Amygdala (tissue), 56 donors: ENCODE results near the gene CCL4.

Source experiments
- DNase-seq, 56 donors: peaks; one replicate each; lab custom pipeline; 2025; lab: John Stamatoyannopoulos, UW

The CCL4 gene

DNA sequence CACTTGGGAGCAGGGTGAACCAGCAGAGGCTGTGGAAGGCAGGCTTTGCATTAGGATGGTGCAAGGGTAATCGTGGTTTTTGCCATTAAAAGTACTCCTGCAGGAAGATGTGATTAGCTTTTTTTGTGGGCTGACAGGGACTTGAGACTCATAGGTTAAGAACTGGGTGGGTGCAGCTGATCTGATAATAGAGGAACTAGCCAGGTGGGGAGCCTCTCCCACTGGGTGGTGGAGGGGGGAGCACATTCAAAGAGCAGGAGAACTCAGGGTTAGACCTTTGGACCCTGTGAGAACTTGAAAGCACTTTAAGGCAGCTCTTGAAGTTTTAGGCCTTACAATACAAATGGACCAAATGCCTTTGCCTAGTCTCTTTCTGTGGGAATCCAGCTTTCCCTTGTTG, 32.4 kb downstream of the CCL4 start:
- no peak for DNase-seq

DNA sequence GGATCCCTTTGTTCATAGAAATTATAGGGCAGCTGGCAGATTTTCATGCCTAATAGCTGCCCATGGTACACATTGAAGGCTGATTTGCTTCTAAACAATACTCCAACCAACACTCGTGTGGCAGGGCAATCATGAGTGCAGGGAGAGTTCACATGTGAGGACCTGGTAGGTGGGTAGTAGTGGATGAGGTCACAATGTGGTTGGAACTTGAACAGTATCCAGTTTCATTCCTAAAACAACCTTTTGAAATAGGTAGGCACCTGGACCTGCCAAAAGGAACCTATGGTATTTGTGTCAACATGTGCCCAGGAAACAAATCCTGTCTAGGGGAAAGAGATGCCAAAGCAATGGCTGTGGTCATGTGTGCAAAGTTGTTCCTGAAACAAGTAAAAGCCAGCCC, 32.8 kb downstream of the CCL4 start:
- no peak for DNase-seq

DNA sequence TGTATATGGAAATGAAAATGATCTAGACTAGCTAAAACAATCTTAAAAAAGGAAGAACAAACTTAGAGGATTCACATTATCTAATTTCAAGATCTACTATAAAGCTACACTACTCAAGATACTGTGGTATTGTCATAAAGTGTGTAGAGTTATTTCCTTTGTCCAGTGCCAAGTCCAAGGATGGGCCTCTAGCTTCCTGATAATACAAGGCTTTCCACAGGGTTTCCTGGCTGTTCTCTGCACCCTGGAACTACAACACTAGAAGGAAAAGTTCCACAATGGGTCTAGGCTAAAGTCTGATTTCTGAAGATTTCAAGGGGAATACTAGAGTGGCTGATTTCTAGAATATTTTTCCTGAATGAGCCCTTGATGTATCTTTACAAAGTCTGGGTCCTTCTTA, 38.6 kb downstream of the CCL4 start:
- no peak for DNase-seq

DNA sequence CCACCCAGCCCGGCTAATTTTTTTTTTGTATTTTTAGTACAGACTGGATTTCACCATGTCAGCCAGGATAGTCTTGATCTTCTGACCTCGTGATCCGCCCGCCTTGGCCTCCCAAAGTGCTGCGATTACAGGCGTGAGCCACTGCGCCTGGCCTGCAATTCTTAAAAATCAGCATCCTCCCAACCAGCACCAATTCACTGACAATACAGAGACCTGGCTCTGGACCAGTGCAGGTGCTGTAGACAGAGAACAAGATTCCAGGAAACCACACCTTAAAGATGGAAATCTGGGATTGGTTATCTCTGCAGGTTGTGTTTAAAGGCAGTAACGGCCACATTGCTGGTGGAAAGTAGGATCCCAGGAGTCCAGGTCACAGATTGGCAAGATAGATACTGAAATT, 39.2 kb downstream of the CCL4 start:
- DNase-seq = no peak

DNA sequence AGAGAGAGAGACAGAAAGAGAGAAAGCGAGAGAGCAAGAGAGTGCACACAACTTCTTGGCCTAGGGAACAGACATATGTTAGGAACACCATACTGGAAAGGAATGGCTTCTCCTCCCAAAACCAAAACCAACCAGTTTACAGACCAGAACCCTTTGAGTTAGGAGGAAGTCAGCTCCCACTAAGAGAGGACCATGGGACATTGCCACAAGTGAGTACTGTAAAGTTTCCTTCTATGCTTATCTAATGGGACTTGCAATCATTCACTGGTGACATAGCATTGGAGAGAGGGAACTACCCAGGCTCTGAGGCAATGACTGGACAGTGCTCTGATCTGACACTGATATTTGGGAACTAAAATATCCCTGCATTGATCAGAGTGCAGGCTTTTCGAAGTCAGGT, 40.4 kb downstream of the CCL4 start:
- no peak for DNase-seq

DNA sequence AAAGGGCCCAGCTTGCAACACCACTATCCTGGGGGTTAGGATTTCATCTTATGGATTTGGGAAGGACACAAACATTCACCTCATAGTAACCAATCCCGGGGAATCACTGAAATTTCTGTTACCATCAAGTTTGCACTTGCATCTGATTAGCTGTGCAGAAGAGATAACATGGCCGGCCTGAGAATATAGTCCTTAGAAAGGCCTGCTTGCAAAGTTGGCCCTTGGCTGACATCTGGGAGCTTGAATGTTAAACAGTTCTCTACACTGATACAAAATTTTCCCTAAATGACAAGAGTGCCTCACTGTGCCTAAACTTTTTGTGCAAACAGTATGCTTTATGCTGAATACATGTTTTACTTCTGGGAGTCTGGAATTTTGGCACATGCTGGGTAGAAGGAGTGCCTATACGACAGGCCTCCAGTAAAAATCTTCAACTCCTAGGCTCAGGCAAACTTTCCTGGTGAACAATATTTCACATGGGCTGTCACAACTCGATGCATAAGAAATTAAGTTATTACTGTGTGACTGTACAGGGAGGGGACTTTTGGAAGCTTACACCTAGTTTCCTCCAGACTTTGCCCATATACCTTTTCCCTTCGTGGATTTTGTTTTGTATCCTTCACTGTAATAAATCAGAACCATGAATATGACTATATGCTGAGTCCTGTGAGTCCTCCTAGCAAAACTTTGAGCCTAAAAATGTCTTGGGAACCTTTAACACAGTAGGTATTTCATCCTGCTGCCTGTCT, 41.5 kb downstream of the CCL4 start:
- DNase-seq = no peak

DNA sequence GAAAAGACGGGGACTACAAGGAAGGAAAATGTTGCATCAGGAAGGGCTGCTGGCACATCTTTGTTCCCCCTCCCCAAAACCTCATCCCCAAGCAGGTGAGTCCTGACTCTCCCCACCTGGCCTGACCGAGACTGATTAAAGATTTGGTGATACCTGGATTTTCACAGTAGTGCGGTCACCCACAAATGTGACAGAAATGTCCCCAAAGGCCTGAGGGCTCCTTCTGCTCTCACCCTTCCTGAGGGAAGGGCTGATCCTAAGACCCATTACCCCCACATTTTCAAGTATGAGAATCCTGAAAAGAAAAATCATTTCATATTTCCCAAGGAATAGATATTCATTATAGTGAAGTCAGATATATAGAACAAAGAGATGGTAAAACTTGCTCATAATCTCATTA, 44.0 kb downstream of the CCL4 start:
- no peak for DNase-seq

DNA sequence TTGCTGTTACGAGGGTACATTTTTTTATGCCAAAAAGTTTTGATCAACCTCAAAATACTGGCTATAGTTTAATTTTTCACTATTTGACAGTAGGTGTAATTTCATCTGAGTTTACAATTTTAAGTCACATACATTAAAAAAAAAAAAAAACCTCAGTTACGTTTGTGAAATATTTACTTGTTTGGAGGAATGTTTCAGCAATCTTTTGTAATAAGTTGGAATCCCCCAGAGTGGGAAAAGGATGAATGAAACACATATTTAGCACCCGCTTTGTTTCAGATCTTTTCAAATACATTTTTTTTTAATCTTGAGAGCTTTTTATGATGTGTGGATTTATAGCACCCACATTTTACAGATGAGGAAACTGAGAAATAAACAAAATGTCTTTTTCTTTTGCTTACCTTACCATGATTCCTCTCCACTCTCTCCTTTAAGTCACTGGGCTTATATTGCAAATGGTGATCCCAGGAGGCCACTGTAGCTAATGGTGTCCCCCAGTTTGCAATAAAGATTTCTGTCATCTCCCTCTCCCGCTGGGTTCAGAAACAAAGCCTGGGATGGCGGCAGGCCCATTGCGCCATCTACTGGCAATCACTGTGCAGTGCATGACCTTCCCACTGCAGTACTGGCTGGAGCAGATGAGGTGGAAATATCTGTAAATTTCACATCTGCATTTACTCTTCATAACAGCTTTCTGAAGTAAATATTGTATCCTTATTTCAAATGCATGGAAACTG, 45.1 kb downstream of the CCL4 start:
- DNase-seq = peak in 35 of 56 donors; percentile 0 to 69 (median 17)

DNA sequence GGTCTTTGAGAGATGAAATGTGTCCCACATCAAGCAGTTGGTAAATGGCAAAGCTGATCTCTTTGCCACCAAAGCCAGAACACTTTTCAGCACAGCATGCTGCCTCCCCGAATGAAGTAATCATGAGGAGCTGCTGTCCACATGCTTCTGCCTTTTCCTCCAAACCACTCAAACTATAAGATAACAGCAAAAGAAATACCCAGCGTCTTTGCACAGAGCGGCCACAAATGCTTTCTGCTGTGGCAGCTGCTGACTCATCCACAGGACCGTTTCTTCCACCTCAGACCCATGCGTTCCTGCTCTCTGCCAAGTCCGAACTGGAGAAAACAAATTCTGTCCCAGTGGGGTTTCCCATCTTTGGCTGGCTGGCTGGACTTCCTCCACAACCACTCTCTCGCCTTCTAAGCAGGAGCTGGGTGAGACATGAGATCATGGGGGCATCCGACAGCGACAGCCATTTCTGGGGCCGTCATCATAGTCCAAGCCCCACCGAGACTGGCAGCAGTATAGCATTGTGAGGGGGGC, 45.7 kb downstream of the CCL4 start:
- DNase-seq = peak in 1 of 56 donors; percentile 3

DNA sequence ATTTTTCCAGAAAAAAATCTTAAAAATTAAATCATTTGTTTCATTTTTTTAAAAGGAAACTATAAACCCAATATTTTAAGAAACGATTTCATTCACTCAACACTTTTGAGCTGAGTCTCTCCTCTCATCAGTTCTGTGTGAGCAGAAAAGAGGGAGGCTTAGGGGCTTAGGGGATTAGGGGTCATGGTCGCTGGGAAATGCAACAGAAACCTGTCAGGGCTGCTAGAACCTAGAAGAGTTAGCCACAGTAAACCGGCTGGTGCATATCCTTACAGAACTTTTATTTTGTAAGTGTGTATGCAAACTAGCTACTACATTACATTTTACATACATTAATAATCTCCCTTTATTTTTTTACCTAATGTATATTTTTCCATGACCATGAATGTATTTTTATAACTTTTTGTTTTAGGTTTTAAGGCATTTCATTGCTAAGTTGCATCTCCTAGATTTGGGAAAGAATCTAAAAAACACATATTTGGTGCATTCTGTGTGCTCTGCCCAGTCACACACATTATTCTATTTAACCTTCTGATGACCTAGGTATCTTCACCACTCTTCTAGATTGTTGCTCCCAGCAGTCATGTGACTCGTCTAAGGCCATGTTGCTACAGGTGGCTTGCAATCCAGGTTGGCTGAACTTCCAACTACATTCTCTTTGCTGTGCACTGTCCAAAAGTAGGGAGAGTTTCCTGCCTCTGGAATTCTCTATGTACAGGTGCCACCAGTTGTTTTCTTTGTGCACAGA, 48.4 kb downstream of the CCL4 start:
- DNase-seq = no peak

DNA sequence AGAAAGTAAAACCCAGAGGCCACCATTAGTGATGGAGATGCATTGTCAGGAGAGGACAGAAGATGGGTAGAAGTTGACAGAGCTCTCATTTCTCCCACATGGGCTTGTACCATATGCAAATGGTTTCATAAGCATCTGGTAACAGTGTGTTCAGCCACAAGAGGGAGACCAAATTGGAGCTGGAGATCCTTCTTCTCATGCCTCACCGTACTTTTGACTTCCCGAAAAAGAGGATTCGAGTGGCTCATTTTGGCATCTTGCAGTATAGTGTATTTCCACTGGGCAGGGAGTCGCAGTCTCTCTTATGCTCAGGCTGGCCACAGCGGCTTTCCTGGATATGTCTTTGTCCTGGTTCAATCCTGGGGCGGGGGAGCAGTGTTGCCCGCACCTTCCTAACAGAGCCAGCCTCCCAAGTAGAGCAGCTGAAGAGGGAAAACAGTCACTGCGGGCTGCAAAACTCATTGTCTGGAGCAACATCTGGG, 49.1 kb downstream of the CCL4 start:
- no peak for DNase-seq

DNA sequence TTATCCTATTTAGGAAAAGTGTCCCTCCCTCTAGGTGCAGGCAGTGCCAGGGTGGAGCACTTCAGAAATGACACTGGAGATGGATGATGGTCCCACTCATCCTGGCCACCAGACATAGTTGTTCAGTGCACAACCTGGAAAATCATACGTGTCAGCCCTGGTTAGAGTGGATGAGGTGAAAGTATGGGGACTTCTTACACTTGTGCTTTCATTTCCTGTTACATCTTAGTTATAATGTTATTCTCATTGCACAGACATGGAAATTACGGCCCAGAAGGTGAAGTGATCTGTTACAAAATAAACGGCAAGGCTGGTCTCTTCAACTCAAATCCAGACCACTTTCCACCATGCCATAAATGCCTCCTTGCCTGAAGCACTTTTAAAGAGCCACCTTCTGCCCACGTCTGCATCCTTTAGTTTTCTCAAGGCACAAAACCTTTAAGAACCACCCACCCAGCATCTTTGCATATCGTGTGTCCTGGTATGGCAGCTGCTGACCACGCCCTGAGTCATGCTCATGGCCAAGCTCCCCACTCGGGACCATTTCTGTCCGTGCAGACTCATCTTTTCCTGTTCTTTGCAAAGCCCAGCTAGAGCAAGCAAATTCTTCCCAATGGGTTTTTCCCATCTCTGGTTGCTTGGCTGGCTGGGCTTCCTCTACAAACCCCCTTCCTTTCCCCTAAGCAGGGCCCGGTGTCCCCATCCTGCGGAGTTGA, 50.4 kb downstream of the CCL4 start:
- DNase-seq = no peak
